HL-60 (cell line): ENCODE results near the gene NLGN1.

ENCODE experiments used
- DNase-seq, 2 experiments: peaks; one replicate each; pipeline ENCODE4 v3.0.0-alpha.2; 2010 to 2020; ENCODE audit warnings: low read depth in 1 of 2, low spot score in 1 of 2
- H3K27ac ChIP-seq: fragments of 250-450 bp; sonication (Bioruptor Pico); replicated peaks from 2 replicates; pipeline ENCODE4 v1.5.1; 2020; ENCODE audit warnings: mild to moderate bottlenecking, moderate library complexity
- H3K27me3 ChIP-seq: fragments of 250-450 bp; sonication (Bioruptor Pico); 2 replicates; pipeline ENCODE4 v1.5.1; 2021; ENCODE audit warnings: mild to moderate bottlenecking, moderate library complexity; ENCODE audit not compliant: insufficient read depth, poor library complexity, severe bottlenecking
- H3K4me3 ChIP-seq: replicated peaks from 2 replicates; pipeline ENCODE4 v1.5.1; 2011; ENCODE audit warnings: mild to moderate bottlenecking, control low read depth, low read length; ENCODE audit not compliant: insufficient read depth
- GABPA ChIP-seq: IDR thresholded peaks from 2 replicates; pipeline ENCODE4 v1.6.1; 2012; ENCODE audit warnings: low read depth
- POLR2AphosphoS5 ChIP-seq: IDR thresholded peaks from 2 replicates; pipeline ENCODE4 v1.6.1; 2012; ENCODE audit warnings: low read depth
- SPI1 ChIP-seq: IDR thresholded peaks from 2 replicates; pipeline ENCODE4 v1.6.1; 2012; ENCODE audit warnings: low read depth, mild to moderate bottlenecking, borderline replicate concordance
- TF ChIP-seq, protein P1 (sequence below): IDR thresholded peaks from one replicate; pipeline ENCODE4 v1.5.1; 2011; ENCODE audit warnings: low read length, control low read depth, inconsistent platforms; ENCODE audit not compliant: insufficient read depth
- TF ChIP-seq, protein P2 (sequence below): IDR thresholded peaks from 2 replicates; pipeline ENCODE4 v1.6.1; 2012; ENCODE audit warnings: low read depth; ENCODE audit not compliant: insufficient replicate concordance

Gene NLGN1

DNA sequence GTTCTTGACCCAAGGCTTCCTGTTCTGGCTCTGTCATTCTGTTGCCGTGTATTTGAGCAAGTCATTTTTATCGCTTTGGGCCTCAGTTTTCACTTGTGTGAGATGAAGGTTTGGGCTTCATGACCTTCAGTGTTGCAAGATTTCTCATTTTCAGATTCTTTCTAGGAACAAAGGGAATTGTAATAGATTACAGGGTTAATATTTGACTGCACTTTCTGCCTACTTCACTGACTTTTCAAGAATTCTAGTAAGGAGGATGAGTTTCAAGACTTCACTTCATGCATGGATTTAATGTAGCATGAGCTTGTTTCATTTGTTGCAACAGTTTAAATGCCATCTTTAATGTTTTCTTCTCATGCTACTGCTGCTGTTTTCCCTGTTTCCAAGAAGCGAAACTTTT, 226.5 kb downstream of the NLGN1 start:
- no peaks in the 10 kb centered on the region for H3K27me3 ChIP-seq
- no peak overlapping the region for H3K27ac ChIP-seq
- TF ChIP-seq GABPA (no peak), POLR2AphosphoS5 (no peak)
- TF ChIP-seq, protein P1, sequence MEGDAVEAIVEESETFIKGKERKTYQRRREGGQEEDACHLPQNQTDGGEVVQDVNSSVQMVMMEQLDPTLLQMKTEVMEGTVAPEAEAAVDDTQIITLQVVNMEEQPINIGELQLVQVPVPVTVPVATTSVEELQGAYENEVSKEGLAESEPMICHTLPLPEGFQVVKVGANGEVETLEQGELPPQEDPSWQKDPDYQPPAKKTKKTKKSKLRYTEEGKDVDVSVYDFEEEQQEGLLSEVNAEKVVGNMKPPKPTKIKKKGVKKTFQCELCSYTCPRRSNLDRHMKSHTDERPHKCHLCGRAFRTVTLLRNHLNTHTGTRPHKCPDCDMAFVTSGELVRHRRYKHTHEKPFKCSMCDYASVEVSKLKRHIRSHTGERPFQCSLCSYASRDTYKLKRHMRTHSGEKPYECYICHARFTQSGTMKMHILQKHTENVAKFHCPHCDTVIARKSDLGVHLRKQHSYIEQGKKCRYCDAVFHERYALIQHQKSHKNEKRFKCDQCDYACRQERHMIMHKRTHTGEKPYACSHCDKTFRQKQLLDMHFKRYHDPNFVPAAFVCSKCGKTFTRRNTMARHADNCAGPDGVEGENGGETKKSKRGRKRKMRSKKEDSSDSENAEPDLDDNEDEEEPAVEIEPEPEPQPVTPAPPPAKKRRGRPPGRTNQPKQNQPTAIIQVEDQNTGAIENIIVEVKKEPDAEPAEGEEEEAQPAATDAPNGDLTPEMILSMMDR: no peak
- DNase-seq: no peak
- no peak overlapping the region for H3K4me3 ChIP-seq

DNA sequence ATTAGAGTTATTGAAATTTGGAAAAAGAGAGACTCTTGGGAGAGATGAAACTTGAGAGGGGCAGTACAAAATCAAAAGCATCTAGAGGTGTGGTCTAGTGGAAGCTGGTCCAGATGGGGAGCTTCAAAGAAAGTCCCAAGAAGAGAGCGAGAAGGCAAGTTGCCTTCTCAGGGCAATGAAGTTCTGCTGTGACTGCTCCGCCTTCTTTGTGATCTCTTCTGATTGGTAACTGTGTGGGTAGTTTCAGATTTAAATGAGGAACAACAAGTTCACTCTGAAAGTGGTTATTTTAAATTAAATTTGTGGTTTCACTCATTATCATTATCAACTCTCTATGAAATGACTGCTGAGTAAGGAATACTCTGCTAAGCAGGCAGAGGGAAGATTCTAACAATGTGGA, 233.3 kb downstream of the NLGN1 start:
- Histone ChIP-seq H3K27me3 (no peaks in the 10 kb centered on the region), H3K27ac (no peak overlapping the region), H3K4me3 (no peak overlapping the region)
- no peak for DNase-seq
- TF ChIP-seq, protein P2, sequence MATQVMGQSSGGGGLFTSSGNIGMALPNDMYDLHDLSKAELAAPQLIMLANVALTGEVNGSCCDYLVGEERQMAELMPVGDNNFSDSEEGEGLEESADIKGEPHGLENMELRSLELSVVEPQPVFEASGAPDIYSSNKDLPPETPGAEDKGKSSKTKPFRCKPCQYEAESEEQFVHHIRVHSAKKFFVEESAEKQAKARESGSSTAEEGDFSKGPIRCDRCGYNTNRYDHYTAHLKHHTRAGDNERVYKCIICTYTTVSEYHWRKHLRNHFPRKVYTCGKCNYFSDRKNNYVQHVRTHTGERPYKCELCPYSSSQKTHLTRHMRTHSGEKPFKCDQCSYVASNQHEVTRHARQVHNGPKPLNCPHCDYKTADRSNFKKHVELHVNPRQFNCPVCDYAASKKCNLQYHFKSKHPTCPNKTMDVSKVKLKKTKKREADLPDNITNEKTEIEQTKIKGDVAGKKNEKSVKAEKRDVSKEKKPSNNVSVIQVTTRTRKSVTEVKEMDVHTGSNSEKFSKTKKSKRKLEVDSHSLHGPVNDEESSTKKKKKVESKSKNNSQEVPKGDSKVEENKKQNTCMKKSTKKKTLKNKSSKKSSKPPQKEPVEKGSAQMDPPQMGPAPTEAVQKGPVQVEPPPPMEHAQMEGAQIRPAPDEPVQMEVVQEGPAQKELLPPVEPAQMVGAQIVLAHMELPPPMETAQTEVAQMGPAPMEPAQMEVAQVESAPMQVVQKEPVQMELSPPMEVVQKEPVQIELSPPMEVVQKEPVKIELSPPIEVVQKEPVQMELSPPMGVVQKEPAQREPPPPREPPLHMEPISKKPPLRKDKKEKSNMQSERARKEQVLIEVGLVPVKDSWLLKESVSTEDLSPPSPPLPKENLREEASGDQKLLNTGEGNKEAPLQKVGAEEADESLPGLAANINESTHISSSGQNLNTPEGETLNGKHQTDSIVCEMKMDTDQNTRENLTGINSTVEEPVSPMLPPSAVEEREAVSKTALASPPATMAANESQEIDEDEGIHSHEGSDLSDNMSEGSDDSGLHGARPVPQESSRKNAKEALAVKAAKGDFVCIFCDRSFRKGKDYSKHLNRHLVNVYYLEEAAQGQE: no peak
- TF ChIP-seq, protein P1: no peak
- no peak for TF ChIP-seq SPI1
- no peak for TF ChIP-seq POLR2AphosphoS5
- TF ChIP-seq GABPA: no peak

DNA sequence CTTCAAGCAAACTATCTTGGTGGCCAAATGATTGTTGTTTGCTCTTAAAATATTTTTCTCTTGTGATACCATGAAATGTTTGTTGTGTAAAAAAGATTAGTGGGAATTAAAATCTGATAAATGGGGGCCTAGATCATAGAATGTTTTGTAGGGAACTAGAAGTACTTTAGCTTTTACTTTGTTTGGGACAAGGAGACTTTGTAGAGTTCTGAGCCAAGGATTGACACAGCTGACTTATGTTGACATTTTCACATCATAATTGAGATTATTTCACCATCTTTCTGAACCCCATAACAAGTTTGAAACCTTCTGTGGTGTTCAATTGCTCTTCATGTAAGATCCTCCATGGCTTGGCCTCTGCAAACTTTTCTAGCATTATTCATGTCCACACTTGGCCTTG, 235.4 kb downstream of the NLGN1 start:
- H3K4me3 ChIP-seq: no peak overlapping the region
- no peak overlapping the region for H3K27ac ChIP-seq
- no peaks in the 10 kb centered on the region for H3K27me3 ChIP-seq
- TF ChIP-seq POLR2AphosphoS5: no peak
- TF ChIP-seq, protein P1: no peak
- TF ChIP-seq, protein P2: no peak
- TF ChIP-seq SPI1: no peak
- TF ChIP-seq GABPA: no peak
- no peak for DNase-seq

DNA sequence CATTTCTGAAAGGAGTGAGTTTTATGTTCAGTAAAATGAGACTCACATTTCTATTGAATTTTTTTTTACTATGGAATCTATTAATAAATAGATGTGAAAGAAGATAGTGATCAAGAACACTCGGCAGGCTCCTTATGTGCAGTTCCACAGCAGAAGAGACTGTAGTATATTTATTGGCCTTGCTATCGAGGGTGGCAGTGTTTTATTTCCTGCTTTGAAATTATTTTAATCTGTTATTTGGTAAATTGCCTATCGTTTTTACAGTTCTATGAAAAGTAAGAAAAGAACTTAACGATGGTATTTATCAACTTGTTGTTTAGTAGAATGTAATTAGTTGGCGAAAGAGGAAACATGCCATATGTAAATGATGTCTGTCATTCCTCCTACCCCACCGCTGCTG, 238.3 kb downstream of the NLGN1 start:
- Histone ChIP-seq H3K27ac (no peak overlapping the region), H3K27me3 (no peaks in the 10 kb centered on the region), H3K4me3 (no peak overlapping the region)
- no peak for DNase-seq
- no peak for TF ChIP-seq SPI1
- no peak for TF ChIP-seq POLR2AphosphoS5
- TF ChIP-seq, protein P1: no peak
- TF ChIP-seq GABPA: no peak
- TF ChIP-seq, protein P2: no peak
